ENCODE data around the gene NKD1. TPM values are rescaled to one million over a fixed set of nuclear protein-coding genes. Genes with fewer than 3 reads are reported as not detected.

The NKD1 gene
- total RNA-seq, 1 donor from 2014 or later, result 2.2 TPM

DNA sequence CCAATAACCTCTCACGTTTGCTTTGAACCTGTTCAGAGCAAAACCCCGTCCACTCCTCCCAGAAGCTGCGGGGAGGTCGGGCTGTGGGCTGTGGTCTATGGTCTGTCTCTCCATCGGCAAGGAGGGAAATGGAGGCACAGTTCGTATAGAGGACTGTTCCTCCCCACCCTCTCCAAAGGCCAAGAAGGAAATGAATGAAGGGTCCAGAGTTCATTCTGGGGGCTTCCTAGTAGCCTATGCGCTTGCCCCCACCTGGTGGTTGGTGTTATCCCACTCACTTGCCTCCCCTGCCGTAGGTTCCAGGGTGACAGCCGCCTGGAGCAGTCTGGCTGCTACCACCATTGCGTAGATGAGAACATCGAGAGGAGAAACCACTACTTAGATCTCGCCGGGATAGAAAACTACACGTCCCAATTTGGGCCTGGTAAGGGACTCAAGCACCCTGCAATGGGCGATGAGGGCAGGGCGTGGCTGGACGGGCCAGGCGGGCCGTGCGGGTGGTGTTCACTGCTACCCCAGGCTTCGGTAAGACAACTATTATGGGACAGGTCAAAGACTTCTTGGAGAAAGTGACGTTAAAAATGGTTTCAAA, 83.9 kb downstream of the NKD1 start:
- no peak for DNase-seq

DNA sequence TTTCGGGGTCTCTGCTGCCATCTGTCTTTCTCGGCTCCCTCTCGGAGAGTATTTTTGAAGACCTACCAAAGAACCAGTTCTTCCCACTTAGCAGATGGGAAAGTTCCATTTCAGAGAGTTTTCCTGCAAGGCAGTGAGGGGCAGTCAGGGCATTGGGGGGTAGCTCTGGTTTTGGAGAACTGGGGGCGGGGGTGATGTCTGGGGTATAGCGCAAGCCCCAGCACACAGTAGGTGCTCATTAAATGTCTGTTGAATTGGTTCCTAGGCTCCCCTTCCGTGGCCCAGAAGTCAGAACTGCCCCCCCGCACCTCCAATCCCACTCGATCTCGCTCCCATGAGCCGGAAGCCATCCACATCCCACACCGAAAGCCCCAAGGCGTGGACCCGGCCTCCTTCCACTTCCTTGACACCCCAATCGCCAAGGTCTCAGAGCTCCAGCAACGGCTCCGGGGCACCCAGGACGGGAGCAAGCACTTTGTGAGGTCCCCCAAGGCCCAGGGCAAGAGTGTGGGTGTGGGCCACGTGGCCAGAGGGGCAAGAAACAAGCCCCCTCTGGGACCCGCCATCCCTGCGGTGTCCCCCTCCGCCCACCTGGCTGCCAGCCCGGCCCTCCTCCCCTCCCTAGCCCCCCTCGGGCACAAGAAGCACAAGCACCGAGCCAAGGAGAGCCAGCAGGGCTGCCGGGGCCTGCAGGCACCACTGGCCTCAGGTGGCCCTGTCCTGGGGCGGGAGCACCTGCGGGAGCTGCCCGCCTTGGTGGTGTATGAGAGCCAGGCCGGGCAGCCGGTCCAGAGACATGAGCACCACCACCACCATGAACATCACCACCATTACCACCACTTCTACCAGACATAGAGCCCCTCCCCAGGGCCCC, 85.0 kb downstream of the NKD1 start:
- no peak for DNase-seq

DNA sequence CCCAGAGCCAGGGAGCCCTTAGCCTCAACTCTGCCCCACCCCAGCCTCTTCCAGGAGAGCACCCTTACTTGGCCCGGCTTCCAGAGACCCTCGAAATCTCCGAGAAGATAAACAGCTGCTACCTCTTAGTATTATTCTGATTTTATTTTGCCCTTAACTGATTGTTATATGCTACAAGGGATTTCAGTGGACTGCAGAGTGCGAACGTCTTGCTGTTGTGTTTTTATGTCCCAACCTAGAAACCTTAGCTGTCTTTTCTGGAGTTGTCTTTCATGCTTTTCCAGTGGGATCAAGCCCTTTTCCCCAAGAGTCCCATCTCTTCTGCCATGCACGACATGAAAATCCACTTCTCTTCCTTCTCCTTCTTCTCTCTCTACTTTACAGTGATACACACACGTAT, 85.9 kb downstream of the NKD1 start:
- no peak for DNase-seq

DNA sequence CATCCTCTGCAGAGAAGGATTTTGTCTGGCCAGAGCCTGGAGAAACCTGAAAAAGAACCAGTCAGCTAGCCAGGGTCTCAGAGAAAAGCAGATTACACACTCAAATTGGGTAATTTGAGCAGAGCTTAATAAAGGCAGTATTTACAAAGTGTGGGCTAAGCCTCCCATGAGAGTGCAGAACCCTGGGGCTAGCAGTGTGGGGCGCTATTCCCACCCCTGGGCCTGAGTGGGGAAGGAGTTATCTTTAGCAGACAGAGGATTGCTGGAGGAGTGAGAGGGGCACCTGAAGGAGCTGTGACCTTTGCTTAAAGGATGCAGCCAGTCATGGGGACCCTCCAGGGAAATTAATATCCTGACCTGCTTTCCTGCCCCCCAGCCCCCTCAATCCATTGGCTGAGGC, 86.8 kb downstream of the NKD1 start:
- DNase-seq, result no peak

DNA sequence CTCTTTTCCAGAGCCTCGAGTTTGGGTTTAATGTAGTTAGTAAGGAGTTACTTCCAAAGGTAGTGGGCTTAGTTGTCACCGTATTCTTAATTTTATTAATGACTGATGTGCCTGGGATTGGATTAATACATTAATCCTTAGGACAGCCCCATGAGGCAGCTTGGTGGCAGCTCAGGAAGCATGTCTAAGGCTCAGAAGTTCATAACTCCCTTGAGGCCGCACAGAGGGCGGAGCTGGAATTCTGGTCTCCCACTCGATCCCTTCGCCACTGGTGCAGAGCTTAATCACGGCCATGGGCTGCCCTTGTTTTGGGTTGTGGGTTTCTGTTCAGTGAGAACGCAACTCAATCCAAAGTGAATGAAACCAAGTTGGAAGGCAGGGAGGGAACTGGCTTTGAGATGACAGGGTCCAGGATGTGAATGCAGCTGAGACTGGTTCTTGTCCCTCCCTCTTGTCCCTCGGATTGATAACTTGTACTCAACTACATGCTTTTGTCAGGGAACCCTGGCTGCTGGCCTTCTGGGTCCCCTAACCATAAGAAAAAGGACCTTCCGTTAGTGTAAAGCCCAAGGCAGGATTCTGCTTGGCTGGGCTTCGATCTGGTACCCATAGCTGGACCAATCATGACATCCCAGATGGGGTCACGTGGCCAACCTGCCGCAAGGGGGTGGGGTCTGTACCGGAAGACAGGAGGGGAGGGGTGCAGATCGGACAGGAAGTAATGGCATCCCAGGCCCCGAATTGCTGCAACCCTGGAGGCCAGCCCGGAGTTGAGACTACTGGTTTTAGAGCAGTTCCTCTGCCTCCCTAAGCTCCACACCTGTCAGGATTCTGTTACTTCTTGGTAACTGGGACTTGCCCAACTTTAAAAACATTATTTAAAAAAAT, 87.6 kb downstream of the NKD1 start:
- no peak for DNase-seq

DNA sequence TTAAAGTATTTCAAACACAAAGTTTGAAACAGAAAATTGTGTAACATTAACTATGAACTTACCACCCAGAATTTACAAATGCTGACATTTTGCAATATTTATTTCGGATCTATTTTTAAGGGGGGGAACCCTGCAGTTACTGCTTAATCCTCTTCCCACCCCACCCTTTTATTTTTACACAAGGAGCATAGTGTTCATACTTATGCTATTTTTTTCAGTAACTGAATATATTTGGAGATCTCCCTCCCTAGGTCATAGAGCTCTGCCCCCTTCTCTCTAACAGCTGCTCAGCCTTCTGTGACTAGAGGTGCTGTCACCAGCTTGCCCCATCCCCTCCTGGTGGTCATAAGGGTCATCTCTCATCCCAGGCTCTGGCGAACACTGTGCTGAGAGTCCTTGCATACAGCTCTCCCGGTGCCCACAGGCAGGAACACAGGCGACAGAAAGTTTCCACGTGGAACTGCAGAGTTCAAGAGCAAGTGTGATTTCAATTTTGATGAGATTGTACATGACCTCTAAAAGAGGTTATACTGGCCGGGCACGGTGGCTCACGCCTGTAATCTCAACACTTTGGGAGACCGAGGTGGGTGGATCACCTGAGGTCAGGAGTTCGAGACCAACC, 88.7 kb downstream of the NKD1 start:
- no peak for DNase-seq

DNA sequence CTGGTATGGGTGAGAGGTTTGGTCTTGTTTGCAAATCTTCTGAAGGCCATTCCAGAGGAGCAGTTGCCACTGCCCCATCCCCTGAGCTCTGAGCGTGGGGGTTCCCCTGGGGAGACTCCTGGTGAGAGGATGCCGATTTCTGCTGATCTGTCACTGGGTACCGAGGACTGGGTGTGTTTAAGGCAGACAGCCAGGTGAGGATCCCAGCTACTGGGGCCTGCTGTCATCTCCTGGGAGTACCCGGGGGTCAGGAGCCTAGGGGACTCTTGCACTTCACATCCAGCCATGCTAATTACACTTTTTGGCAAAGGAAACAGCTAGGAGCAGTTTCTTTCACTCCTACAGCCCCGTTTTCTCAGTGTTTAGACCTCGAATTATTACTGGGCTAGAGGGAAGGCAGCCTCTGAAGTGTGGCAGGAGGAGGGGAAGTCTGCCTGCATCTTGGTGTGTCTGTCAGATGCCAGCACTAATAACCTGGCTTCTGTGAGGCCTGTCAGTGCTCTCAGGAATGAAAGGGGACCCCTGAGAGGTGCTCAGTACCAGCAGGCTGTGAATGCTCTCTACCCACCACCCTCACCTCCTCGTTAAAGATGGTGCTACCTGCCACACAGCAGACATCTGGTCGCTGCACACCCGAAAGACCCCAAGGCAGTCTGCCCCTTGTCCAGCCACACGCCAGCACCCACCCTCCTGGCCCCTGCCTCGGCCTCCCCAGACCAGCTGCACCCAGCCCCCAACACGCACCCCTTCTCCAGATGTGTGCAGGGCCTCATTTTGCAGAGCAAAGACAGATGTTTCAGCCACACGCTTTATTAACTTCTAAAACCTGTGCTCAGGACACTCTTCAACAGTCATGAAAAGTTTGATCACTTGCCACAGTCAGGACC, 89.8 kb downstream of the NKD1 start:
- no peak for DNase-seq

DNA sequence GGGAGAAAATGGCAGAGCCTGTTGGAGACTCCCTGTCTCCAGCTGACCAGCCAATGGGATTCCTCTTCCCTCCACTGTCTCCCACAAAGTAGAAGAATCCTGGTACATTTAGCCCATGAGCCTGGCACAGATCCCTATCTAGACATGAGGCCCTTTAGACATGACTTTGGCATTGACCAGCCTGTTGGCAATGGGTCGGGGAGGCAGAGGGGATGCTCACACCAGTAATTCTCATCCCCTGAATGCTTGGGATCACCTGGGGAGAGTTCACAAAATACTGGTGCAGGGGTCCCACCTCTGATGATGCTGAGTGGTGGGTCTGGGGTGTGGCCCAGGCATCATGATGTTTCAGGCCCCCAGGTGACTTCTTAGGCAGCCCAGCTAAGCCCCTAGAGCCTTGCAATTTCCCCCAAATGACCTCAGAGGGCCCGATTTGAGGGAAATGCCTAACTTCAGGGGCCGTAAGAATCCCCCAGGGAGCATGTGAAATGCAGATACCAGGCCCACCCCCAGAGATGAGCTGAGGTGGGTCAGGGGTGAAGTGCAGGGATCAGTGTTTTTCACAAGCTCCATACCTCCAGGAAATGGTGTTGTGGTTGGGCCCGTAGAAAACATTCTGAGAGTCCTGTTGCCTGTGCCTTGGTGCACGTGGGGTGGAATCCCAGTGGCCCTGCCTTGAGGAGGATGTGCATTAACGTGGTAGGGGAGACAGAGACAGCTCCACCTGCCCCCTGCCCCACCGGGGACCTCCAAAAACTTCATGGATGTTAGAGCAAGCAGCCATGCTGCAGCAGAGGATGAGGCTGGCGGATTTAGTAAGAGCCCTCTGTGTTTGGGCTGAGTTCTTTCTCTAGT, 90.8 kb downstream of the NKD1 start:
- no peak for DNase-seq

DNA sequence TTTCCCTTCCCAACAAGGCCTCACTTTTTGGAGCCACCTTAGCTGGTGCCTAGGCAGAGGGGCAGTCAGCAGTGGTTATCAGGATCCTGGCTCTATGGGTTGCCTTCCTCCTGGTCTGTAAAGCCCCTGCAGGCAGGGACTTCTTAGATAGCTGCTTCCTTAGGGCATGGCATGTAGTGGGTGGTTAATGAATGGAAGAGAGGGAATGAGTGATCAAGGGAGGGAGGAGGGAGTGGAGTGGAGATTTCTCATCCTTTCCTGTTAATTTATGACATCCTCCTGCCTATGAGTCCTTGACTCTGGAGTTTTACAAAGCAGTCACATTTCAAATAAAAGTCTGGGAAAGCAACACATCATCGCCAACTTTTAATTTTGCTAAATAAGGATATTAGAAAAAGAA, 92.2 kb downstream of the NKD1 start:
- DNase-seq, result no peak

DNA sequence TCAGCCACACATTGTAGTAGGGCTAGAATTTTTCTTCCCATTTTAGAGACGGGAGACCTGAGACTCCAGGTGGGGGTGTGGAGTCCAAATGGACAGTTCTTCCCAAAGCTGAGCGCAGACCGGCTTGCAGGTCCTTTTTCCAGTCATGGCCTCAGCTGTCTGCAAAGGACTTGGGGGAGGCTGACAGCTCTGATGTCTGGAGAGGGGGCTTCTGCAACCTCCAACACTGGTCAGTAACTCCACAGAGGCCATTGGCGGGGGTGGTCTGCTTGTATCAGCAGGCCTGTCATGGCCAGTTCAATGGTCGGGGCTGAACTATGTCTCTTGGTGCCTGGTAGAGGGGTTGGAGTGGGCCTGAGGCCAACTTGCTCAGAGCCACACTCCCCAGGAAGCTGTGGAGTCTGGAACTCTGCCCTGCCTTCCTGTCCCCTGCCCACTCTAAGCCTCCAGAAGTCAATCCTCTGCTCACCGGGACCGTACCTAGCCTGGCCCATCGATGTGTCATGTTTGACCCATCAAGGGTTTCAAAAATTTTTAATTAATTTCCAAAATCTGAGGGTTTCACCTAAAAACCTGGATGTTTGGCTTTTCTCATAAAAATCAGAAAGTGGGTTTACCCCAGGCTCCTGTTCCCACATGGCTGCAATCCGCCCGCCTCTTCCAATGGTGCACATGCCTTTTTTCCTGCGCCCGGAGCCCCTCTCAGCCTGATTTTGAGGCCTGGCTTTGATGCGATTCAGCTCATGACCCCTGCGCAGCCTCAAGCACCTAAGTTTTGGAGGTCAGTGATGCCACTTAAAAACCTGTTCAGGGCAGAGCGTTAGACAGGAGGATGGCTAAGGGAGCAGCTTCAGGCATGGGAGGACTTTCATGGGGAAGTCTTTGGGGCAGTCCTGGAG, 93.0 kb downstream of the NKD1 start:
- no peak for DNase-seq

DNA sequence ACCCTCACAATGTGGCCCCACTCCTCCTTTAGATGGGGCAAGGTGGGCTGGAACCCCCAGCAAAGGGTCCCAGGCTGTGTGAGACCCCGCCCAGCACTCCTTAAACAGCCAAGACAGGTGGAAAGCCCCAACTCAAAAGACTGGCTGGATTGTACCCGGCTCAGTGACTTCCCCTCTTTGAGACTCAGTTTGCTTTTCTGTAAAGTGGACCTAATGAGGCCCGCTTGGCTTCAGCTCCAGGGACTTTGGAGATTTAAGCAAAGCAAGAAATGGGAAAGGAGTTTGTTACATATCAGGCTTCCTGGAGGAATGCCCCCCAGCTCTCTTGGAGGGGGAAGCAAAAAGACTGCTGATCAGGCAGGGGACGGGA, 93.6 kb downstream of the NKD1 start:
- no peak for DNase-seq

DNA sequence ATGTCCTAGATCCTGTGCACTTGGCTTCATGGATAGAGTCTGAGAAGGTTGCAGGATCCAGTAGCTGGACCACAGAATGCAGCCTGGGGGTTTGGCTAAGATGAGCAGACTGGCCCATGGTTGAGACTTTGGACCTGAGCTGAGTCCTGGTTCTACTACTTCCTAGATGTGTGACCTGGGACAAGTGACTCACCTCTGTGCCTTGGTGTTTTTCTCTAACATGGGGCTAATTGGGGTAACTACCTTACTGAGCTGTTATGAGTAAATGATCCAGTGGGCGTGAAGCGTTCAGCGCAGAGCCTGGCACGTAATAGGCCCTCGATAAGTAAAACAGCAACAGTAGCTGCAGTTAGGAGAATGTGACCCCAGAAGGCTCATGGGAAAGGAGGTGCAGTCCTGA, 94.2 kb downstream of the NKD1 start:
- no peak for DNase-seq

DNA sequence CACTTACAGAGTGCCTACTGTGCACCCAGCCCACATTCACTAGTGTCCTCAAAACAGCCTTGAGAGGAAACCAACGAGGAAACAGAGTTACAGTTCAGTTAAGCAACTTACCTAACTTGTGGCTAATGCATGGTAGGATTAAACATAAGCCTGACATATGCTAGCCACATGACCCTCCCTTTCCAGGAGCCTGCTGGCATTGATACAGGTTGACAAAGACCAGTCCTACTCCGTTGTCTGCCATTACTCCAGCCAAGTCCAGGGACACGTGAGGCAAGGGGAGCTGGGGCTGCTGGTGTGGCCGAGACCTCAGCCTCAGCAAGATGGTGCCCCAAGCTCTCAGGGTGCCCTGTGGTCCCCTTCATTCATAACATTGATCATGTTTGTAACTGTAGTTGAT, 95.0 kb downstream of the NKD1 start:
- no peak for DNase-seq

DNA sequence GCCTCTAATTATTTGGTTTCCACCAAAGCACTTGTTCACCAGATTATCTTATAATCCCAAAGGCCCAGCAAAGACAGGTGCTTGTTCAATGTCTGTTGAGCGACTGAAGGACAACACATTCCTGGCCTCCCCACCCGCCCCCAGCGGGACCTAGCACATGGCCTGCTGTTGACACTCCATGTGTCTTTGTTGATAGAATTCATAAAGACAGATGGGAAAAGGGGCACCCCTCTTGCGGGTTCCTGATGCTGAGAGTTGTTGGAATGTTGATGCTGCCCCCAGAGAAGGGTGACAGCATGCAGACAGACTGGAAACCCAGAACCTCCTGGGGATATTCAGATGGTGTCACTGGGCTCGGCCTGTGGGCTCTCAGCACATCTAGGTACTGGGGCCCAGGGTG, 96.0 kb downstream of the NKD1 start:
- no peak for DNase-seq

DNA sequence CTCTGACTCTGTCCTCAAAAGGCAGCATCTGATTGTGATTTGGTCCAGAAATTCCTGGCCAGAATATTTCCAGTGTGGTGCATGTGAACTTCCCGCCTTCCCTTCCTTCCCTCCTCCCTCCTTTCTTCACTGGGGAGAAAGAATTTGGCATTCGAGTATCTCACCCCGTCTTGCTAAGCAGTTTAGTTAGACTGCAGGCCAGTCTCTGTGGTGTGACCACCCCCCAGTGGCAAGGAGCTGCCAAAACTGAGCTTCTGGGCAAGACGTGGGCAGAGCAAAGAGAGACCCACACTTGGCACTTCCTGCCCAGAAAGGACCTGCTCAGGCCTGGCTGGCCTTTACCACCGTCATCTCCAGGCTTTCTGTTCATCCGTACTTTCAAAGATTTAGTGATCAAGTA, 96.5 kb downstream of the NKD1 start:
- no peak for DNase-seq

DNA sequence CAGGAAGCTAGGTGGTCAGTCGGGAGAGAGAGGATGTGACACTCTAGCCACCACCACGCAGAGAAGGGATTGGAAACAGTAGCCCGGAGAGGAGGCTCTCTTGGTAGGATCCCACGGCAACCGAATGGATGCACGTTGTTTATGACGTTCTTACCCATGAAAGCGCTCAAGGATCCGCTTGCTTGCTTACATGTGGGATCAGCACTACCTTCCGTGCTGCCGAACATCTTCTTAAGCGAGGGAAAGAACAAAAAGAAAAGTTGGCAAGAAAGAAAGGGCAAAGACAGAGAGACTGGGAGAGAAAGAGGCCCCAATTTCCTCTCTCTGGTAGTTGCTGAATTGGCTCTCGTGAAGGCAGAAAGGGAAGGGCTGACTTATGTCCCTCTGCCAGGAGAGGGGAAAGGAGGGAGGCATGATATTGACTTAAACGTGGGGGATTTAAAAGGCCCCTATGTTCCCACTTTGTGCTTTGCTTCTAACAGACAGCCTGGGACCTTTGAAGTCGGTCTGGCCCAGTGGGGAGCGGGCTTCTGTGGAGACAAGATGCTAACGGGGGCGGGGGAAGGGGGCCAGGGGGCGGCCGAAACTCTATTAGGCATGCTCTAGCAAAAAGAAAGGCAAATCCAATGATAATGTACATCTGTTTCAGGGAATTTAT, 97.5 kb downstream of the NKD1 start:
- no peak for DNase-seq

DNA sequence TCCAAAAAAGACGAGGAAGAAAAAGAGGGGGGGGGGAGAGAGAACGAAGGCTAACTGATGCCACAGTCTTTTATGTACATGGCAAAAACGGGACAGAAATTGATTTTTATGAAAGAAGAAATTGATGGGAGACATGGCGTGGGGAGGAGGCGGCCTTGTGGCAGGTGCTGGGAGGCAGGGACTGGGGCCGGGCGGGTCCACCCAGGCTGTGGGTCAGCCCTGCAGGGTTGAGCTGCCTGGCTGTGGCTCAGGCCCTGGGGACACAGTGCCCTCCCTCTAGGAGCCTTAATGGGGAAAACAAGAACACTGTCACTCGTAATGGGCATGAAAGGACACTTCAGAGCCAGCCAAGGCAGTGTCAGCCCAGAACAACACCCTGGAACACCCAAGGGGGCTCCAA, 98.1 kb downstream of the NKD1 start:
- DNase-seq, result no peak

DNA sequence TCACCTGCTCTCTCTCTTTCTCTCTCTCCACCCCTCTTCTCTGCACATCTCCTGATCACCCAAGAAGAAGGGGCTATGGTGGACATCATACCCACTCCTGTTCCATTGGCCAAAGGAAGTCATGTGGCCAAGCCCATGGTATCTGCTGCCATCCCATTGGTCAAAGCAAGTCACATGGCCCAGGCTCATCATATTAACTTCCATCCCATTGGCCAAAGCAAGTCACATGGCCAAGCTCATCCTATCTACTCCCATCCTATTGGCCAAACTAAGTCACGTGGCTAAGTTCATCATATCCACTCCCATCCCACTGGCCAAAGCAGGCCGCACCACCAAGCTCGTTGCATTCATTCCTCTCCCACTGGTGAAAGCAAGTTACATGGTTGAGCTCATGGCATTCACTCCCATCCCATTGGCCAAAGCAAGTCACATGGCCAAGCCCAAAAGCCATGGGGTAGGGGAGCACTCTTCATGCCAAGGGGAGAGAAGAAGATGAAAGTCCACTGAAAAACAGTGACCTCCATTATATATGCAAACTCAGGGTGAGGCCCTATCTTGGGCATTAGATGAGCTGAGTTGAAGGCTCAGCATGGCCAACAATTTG, 103.7 kb downstream of the NKD1 start:
- DNase-seq, result no peak
